GM18873 (cell line): ENCODE measurements around the gene SLC25A45.

Source experiments
- ATAC-seq: cut with Tn5 transposase; IDR thresholded peaks from one replicate; pipeline ENCODE4 v1.9.1; 2021; ENCODE audit warnings: mild to moderate bottlenecking, moderate library complexity, moderate number of reproducible peaks; ENCODE audit not compliant: unreplicated experiment, low FRiP score

Gene SLC25A45

DNA sequence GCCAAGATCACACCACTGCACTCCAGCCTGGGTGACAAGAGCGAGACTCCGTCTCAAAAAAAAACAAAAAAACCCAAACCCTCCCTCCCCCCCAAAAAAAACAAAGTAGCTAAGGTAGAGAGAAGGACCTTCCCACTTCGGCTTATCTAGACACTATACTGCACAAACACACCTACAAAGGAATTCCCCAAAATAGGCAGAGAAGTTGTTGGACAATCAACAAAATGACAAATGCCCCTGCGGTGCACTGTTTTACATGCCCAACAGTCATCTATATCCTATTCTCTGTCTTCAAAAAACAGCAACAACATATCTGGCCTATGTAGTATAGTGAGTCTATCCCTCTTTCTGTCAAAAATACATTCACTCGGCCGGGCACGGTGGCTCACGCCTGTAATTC is 55.4 kb downstream of the SLC25A45 start:
- no peak for ATAC-seq

DNA sequence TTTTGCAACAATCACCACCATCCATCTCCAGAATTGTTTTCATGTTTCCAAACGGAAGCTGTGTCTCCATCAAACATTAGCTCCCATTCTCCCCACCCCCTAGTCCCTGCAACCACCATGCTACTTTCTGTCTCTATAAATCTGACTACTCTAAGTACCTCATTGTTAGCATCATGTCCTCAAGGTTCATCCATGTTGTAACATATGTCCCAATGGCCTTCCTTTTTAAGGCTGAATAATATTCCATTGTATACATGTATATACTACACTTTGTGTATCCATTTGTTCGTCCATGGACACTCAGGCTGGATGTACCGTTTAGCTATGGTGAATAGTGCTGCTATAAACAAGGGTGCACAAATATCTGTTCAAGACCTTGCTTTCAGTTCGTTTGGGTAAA is 57.0 kb downstream of the SLC25A45 start:
- no peak for ATAC-seq
